ENCODE measurements around the gene TPO.
"Not testable (repeated sequence)": the region's sequence is repeated elsewhere in the genome, so short reads cannot be mapped to it uniquely, and the experiment has no call there.

The TPO gene

DNA sequence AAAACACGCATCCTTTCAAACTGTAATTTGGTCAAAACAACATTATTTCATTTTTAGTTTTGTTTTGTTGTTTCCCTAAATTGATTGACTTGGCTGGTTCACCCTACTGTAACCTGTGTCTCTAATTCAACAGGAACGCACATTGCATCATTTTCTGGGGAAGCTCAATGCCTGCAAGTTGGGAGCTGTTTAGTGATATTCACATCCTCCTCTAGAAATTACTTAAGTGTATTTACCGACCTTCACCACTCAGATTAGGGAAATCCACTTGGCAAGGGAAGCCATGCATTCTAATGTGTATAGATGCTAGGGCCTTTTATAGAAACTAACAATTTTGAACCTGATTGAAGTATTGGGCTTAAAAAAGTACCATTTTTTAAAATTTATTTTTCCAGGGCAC, 7.3 kb upstream of the TPO start:
- DNase-seq: no peak

DNA sequence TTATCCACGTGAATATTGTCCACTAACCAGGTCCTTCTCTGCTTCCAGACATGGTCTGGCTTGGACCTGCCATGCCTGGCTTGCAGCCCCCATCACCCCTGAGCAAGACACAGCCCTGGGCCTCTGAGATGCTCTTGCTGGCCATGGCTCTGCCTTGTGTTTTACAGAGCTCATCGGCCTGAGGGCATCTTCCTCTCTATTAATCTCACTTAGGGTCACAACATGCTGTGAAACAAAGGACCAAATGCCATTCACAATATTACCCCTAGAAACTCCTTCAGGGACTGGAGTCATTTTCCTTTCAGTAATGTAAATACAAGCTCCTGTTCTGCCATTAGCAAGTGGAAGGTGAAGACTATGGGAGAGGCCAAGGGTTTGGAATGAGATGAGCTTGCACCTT, 6.8 kb upstream of the TPO start:
- no peak for DNase-seq

DNA sequence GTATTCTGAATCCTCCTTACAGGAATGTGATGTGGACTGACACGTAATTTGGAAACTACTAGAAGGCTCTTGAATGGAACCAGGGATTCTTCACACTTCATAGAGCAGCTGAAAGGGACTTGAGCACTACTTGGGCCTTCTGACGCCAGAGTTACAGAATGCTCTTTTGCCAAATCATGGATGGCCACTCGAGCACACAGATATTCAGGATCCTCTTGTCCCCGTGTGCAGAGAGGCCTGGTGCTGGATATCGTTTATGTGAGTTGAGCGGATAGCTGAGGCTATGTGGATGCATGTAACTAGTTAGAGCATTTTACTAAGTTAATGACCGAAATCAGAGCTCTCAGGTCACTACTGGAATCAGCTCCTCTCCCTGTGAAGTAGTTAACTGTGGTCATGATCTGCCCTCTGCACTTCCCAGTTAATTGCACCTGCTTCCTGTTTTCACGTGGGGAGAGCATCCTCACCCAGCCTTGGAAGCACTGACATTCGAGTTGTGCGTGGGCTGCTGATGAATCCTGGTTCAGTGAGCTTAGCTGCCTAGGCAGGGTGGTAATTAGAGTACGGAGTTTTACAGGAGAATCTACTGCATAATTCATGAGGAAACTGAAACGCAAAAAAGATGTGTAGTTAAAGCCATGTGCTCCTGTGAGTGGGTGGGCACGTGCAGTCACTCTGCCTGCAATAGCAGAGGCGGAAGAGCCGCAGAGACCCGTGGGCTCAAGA, 5.2 kb upstream of the TPO start:
- DNase-seq: no peak

DNA sequence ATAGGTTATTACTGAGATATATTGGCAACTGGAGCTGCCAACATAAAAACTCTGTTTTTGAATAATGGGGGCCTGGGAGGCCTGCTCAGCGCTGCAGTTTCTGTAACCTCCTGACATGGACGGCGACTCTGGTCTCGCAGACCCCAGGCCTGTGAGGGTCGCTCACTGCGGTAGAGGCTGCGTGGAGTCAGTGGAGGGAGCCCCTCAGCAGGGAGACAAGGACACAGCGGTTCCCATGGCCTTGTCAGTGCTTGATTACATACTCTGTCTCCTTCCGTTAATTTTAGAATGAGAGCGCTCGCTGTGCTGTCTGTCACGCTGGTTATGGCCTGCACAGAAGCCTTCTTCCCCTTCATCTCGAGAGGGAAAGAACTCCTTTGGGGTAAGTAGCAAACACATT, 858 bp downstream of the TPO start:
- no peak for DNase-seq

DNA sequence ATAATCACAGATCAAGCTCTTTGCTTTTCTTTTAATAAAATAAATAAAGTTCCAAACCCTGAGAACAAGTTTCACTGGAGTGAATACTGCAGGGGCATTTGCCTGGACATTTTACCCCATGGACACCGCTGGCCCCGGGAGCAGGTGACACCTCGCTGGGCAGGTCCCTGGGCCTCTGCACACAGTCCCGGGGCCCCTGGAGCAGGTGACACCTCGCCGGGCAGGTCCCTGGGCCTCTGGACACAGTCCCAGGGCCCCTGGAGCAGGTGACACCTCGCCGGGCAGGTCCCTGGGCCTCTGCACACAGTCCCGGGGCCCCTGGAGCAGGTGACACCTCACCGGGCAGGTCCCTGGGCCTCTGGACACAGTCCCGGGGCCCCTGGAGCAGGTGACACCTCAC, 1.6 kb downstream of the TPO start:
- not testable (repeated sequence) for DNase-seq

DNA sequence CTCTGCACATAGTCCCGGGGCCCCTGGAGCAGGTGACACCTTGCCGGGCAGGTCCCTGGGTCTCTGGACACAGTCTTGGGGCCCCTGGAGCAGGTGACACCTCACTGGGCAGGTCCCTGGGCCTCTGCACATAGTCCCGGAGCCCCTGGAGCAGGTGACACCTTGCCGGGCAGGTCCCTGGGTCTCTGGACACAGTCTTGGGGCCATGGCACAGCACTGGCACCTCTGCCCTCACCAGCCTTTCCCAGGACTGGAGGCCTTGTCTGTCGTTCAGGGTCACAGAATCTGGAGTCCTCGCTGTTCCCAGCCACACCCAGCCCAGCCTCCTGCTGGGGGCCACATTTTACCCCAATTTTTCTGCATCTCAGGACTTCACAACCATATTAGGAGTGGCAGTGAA, 2.2 kb downstream of the TPO start:
- DNase-seq: no peak

DNA sequence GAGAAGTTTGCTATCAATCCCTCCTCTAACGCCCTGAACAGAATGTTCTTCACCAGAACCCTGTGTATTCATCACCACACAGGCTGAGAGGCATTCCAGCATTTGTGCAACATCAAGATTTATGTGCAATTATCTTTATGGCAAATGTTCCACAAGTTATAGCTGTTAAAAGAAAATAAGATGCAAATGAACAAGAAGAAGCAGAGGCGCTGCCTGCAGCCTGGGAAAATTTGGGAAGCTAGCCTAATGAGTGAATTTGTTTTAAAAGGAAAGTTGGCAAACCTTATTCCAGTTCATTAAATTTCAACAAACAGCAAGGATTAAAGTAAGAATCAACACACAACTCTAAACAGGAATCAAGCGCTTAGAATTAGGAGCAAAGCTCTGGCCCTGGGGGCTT, 5.3 kb downstream of the TPO start:
- DNase-seq: no peak

DNA sequence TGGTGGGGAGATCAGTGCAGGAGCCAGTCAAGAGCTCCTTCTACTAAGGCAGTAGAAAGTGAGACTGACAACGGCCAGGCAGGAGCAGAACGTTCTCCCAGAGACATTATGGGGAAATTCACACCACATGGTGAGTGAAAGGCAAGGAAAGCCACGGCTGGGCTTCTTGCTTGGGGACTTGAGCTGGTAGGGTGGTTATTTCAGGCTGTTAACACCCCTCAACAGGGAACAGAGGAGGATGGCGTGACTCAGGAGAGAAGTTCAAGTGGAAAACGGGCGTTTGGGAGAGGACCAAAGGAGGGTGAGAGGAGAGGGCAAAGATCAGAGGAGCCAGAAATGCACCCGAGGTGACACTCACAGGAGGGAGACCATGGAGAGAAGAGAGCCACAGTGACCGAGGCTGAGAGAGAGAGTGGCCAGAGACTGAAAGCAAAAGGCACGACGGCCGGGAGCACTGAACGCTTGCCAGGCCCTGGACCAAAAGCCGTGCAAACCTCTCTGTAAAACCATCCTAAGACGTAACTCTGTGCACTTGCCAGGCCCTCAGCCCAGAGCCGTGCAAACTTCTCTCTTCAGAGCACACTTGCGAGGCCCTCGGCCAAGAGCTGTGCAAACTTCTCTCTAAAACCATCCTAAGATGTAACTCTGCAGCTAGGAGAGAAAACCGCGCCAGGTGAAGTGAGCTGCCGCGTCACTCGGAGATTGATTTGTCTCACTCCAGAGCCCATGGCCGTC, 7.7 kb downstream of the TPO start:
- no peak for DNase-seq

DNA sequence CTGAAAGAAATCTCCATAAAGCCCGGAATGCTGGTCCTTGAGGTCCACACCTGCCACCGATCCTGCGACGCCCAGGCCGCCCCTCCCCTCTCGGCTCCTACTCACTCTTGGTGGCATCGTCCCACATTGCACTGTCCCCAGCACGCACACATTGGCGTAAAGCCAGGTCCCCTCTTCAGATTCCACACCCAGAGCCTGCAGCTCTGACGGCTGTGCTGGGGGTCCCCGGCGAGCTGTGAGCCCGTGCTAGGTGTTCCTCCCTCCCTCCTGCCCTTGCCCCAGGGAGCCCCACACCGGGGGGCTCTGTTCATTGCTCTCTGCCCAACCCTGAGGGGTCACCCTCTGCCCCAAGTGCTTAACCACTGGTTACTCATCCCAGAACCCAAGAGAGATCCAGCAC, 8.5 kb downstream of the TPO start:
- no peak for DNase-seq

DNA sequence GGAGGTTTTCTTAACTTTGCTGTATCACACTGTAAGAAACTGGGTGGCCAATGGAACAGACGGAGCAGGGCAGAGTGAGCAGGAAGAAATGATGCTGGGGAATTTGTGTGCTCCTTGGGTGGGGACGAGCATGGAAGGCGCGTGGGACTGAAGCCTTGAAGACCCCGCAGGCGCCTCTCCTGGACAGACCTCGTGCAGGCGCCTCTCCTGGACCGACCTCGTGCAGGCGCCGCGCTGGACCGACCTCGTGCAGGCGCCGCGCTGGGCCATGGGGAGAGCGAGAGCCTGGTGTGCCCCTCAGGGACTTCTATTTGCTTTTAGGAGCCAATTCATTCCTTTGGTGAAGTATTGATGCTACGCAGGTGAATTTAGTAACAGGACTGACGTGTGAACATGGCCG, 8.9 kb downstream of the TPO start:
- DNase-seq: no peak

DNA sequence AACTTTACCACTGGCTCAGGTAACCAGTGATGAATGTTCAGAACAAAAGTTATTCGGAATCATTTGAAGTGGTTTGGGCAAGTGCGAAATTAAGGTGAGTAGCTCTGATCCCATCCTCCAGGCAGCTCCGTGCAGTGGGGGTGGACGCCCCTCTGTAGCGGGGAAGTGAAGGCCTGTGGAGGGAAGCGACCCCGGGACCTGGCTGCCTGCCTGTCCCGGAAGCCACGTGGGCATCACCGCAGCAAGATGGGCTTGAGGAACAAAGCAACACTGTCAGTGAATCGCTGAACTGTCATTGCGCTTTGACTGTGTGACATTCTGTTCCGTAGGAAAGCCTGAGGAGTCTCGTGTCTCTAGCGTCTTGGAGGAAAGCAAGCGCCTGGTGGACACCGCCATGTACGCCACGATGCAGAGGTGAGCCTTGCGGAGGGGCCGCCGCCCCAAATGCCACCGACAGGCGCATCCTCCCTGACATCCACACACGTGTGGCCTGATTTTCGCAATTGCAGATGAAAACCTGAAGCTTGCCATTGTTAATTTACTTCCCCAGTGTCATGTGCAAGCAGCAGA, 9.5 kb downstream of the TPO start:
- DNase-seq: no peak

DNA sequence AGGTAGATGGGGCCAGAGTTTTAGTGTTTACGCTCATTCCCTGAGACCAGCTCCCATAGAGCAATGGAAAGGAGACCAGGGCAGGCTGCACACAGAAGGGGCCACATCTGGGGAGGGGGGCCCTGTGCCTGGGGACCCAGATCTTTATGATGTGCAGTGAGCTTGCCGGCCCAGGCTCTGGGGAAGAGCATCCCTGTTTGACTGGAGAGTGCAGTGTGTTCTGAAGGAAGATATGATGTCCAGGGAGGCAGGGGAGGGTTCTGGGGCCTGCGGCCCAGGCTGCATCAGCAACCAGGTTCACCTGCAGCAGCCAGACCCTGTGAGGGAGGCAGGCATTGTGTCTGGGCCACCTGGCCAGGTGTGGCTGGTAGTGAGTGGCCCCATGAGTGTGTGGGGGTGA, 13.8 kb downstream of the TPO start:
- no peak for DNase-seq

DNA sequence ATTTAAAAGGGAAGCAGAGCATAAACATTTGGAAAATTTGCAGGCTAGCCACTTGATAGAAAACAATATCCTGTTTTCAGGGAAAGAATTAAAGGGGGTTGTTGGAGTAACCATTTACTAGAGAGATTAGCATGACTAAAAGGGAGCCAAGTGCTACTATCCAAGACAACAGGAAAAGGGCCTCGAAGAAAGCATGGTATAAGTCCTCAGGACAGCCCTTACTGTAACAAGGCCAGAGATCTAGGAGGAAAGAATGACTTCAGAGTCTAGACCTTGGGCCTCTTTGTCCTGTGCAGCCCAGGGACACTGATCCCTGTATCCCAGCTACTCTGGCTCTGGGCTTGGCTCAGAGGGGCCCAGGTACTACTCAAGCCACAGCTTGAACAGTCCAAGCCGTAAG, 16.6 kb downstream of the TPO start:
- DNase-seq: no peak

DNA sequence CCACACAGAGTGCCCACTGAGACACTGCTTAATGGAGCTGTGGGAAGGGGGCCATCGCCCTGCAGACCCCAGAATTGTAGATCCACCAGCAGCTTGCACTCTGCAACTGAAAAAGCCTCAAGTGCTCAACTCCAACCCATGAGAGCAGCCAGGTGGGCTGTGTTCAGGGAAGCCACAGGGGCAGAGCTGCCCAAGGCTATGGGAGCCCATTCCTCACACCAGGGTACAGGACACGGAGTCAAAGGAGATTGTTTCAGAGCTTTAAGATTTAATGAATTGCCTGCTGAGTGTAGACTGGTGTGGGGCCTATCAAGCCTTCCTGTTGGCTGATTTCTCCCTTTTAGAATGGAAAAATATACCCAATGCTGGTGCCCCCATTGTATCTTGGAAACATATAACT, 17.2 kb downstream of the TPO start:
- DNase-seq: no peak

DNA sequence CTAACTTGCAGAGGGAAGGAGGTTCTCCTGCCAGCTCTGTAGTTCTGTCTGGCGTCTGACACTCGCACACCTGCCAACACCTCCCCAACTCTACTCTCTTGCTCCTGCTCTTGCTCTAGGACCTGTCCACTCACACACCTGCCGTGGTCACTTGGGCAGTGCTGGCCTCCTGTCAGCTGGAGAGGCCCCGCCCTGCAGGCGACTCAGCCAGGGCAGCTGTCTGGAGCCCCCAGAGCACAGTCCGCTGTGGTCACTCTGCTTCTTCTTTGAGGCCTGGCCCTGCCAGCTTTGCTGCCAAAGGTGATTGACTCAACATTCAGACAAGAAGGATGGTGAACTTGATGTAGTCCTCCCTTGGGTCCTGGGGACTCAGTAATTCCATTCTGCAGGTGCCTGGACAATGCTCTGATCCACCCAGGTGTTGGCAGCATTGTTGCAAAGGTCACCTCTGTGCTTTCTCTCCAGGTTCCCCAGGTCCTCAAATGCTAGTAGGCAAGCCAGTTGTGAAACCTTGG, 18.7 kb downstream of the TPO start:
- DNase-seq: no peak

DNA sequence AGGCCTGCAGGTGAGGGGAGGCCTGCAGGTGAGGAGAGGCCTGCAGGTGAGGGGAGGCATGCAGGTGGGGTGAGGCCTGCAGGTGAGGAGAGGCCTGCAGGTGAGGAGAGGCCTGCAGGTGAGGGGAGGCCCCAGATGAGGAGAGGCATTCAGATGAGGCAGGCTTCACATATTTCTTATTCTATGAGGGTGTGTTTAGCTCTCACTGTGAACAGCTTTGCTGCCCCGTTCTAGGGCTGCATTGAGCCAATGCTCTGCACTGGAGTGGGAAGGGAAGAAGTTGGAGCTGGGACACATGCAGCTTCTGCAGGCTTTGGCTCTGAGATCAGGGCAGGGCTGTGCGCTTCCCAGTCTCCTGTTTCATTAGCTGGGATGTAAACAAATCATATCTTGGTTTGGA, 19.5 kb downstream of the TPO start:
- no peak for DNase-seq

DNA sequence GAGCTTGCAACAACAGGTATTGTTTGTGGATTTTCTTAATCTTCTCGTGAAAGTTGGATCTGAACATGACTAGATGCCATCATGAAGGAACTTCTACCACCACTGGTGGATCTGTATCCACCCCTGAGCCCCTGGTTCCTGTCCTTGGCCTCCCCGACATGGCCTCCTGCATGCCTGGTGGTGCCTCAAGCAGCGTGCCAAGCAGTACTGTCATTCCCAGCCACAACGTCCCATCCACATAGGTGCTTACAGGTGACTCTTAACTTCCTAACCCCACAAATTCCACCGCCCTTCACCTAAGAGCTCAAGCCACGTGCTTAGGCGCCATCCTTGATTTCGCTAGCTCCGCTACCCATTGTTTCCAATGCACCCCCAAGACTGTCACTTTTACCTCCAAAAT, 23.1 kb downstream of the TPO start:
- DNase-seq: no peak

DNA sequence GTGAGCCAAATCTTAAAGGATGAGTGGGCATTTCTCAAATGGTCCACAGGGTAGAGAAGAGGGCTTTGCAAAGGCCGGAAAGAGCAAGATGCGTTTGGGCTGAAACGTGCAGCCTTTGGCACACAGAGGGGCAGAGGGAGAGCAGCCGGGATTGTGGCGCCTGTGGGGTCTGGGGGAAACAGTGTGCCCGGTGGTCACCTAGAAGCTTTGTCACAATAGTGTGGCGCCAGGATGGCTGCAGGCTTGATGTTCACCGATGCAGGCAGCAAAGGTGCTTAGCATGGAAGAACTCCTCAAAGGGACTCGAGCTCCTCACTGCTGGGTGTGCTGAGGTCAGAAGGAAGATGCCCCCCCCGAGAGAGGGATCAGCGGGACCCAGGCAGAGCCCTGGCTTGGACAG, 23.8 kb downstream of the TPO start:
- DNase-seq: no peak

DNA sequence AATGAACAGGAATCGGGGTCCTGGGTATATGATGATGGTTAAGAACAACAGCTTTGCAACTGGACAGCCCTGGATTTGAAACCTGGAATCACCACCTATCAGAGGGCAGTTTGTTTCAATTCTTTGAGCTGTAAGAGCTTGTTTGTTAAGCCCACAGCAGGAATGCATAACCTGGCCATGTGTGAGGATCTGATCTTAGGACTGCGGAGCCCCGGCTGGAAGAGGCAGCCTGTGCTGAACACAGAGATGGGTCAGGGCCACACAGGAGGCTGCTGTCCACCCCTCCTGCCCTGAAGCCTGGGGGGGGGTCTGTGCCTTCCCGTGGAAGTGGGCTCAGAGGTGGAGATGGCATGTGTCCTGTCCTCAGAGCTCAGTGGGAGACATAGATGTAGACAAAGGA, 24.3 kb downstream of the TPO start:
- no peak for DNase-seq

DNA sequence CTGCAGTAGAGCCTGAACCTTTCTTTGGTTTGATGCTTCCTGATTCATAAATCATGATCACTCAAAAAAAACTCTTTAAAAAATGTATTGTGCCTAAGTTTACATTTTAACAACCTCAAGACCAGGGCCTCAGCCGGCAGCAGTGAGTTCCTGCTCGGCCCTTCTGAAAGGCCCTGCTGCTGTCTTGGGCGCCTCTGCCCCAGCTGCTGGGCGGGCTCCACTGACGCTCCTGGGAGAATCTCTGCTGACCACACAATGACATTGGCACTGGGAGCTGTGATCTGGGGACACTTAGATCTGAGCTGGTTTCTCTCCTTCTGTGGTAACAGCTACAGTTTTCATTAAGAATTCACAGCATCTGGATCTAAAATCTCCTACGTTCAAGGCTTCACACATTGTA, 25.7 kb downstream of the TPO start:
- no peak for DNase-seq

DNA sequence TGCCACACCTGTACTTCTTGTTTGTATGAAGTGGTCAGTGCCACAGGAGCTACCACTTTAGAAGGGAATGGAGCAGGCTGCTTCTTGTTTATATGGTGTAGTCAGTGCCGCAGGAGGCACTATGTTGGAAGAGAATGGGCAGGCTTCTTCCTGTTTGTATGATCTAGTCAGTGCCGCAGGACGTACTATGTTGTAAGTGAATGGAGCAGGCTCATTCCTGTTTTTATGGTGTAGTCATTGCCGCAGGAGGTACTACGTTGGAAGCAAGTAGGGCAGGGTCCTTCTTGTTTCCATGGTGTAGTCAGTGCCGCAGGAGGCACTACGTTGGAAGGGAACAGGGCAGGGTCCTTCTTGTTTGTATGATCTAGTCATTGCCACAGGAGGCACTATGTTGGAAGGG, 27.3 kb downstream of the TPO start:
- no peak for DNase-seq

DNA sequence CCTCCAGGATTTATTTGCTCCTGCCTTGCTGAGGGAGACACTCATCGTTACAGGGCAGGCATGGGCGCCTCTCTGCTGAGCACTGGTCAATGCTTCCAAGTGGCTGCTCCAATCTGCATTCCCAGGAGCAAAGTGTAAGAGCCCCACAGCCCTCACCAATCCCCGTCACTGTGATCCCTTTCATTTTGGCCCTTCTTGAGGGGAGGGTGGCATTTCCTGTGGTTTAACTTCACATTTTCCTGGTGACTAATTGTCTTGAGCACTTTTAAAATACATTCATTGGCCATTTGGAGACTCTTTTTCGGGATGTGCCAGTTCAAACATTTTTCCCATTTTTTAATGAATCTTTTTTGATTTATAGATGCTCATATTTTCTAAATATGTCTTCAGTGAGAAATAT, 33.0 kb downstream of the TPO start:
- no peak for DNase-seq

DNA sequence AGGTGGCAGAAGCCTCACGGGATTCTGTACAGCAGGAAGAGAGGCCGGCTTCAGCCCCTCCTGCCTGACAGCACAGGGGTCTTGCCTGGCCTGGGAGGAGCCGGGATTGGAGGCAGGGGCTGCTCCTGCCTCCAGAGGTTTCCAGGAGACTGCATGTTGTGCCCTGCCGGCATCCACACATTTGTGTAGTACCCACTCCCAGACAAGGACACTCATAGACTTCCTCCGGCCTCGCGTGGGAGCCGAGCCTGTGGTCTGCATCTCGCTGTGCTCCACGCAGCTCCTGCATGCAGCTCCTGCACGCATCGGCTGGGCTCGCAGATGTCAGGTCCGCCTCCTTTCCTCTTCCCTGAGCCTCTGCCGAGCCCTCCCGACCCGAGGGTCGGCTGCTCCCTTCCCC, 34.7 kb downstream of the TPO start:
- DNase-seq: no peak

DNA sequence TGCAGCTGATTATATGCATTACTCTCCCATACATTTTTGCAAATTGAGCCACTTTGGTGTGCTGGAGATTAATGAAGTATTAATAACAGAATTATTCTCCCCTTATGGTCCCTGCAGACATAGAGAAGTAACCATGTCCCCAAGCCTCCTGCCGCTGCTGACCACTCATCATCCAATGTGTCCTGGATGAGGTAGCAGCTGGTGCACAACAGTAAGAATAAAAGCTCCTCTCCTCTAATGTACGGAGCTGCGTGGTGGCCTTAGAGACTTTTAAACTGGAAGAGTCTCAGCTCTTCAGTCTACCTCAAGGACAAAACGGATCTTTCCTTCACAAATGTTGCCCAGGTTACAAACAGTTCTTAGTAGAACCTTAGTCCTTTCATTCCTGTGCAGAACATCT, 37.7 kb downstream of the TPO start:
- no peak for DNase-seq

DNA sequence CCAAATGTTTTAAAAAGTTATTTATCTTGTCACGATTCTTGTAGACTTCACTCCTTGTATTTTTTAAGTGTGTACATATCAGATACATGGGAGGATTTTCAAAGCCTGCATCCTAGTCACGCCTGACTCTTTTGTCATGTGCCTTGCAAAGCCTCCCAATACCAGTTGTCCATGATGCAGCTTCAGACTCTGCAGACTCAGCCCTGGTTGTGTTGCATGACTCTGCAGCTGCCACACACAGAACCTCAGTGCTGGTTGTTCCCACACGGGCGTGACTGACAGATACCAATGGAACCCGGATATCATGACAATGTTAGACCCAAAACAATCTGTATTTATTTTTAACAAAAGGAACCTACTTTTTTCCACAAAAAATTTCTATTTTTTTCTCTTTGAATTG, 38.2 kb downstream of the TPO start:
- no peak for DNase-seq
